Fibroblast of skin of back (primary cell): ENCODE results near the gene SCPEP1.

Source experiments
- DNase-seq: peaks from one replicate; pipeline ENCODE4 v3.0.0-alpha.2; 2013

Gene SCPEP1

DNA sequence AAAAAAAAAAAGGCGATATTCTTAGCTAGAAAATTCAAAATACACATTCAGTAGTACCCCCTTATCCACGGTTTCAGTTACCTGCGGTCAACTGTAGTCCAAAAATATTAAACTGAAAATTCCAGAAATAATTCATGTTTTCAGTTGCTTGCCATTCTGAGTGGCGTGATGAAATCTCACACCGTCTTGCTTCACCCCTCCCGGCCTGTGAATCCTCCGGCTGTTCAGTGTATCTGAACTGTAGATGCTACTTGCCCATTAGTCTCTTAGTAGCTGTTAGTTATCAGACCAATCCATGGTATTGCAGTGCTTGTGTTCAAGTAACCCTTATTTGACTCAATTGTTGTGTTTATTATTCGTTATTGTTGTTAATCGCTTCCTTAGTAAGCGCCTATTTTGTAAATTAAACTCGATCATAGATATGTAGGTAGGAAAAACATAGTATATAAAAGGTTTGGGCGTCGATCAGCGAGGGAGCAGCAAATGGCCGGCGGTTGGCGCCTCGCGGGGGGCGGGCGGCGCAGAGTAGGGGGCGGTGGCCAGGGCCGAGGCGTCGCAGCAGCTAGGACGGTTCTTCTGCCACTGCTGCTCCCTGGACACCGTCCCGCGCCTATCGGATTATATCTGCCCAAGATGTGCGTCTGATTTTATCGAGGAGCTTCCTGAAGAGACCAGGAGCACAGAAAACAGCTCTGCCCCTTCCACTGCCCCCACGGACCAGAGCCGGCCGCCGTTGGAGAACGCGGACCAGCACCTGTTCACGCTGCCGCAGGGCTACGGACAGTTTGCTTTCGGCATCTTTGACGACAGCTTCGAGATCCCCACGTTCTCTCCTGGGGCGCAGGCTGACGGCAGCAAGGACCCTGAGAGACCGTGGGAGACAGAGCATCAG is 67.3 kb downstream of the SCPEP1 start:
- no peak for DNase-seq

GRCh38 chr17:57045868-57046704 is 68.2 kb downstream of the SCPEP1 start:
- no peak for DNase-seq

DNA sequence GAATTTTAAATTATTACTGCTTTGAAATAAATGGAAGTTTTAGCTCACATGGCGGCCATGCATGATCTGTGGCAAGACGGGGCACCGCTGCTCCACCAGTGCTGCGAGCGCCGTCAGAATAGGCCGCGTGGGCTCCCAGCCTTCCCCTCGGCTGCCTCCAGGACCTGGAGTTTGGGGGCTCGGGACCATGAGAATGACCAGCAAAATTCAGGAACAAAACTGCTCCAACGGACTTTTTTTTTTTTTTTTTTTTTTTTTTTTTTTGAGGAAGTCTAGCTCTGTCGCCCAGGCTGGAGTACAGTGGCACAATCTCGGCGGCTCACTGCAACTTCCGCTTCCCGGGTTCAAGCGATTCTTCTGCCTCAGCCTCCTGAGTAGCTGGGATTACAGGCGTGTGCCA is 68.8 kb downstream of the SCPEP1 start:
- DNase-seq = no peak

- no peak for DNase-seq
Measured at GRCh38 chr17:57048096-57048495, 70.2 kb downstream of the SCPEP1 start.

GRCh38 chr17:57050306-57050705 is 72.4 kb downstream of the SCPEP1 start:
- DNase-seq = no peak

GRCh38 chr17:57051886-57052361 is 74.0 kb downstream of the SCPEP1 start:
- DNase-seq = no peak
